ENCODE data around the gene RPL31.
A peak's percentile ranks its signal among the peaks of the same experiment; 100 is the strongest.

RPL31 gene

GRCh38 chr2:100976061-100976460, 26.0 kb upstream of the RPL31 start:
- no peak for DNase-seq

- DNase-seq = no peak
These were observed 25.3 kb upstream of the RPL31 start for GRCh38 chr2:100976645-100977391.

- no peak for DNase-seq
These were observed 24.6 kb upstream of the RPL31 start for GRCh38 chr2:100977511-100977910.

- no peak for DNase-seq
These were observed 23.4 kb upstream of the RPL31 start for GRCh38 chr2:100978582-100979191.

- no peak for DNase-seq
These were observed 22.0 kb upstream of the RPL31 start for GRCh38 chr2:100980046-100980445.

GRCh38 chr2:100981011-100981410, 21.1 kb upstream of the RPL31 start:
- DNase-seq = no peak

- no peak for DNase-seq
These were observed 19.6 kb upstream of the RPL31 start for GRCh38 chr2:100982431-100982861.

- no peak for DNase-seq
These were observed 18.9 kb upstream of the RPL31 start for GRCh38 chr2:100983201-100983600.

- no peak for DNase-seq
These were observed 18.3 kb upstream of the RPL31 start for GRCh38 chr2:100983684-100984310.

- DNase-seq = peak; percentile 74 to 79
These were observed 17.2 kb upstream of the RPL31 start for GRCh38 chr2:100984892-100985307.

- DNase-seq = no peak
These were observed 15.9 kb upstream of the RPL31 start for GRCh38 chr2:100986157-100986556.

GRCh38 chr2:100987536-100987935, 14.6 kb upstream of the RPL31 start:
- no peak for DNase-seq

- DNase-seq = no peak
These were observed 14.1 kb upstream of the RPL31 start for GRCh38 chr2:100987974-100988373.

- DNase-seq = no peak
These were observed 13.3 kb upstream of the RPL31 start for GRCh38 chr2:100988630-100989417.

GRCh38 chr2:100989666-100990065, 12.4 kb upstream of the RPL31 start:
- no peak for DNase-seq

GRCh38 chr2:100990166-100990565, 11.9 kb upstream of the RPL31 start:
- no peak for DNase-seq

- DNase-seq = no peak
These were observed 11.3 kb upstream of the RPL31 start for GRCh38 chr2:100990650-100991403.

GRCh38 chr2:100991404-100991773, 10.7 kb upstream of the RPL31 start:
- no peak for DNase-seq

GRCh38 chr2:100992262-100992661, 9.8 kb upstream of the RPL31 start:
- DNase-seq = no peak

- DNase-seq = no peak
These were observed 8.8 kb upstream of the RPL31 start for GRCh38 chr2:100993294-100993693.

GRCh38 chr2:100995309-100996075, 6.6 kb upstream of the RPL31 start:
- no peak for DNase-seq

All from CD4-positive, alpha-beta T cell treated with Interferon alpha-2 for 1 hour (primary cell).